ENCODE measurements around the gene HNRNPUL1. TPM values are rescaled to one million over a fixed set of nuclear protein-coding genes. Genes with fewer than 3 reads are reported as not detected.
"Not testable (repeated sequence)": the region's sequence is repeated elsewhere in the genome, so short reads cannot be mapped to it uniquely, and the experiment has no call there.

HNRNPUL1 gene
- 119 TPM for total RNA-seq

DNA sequence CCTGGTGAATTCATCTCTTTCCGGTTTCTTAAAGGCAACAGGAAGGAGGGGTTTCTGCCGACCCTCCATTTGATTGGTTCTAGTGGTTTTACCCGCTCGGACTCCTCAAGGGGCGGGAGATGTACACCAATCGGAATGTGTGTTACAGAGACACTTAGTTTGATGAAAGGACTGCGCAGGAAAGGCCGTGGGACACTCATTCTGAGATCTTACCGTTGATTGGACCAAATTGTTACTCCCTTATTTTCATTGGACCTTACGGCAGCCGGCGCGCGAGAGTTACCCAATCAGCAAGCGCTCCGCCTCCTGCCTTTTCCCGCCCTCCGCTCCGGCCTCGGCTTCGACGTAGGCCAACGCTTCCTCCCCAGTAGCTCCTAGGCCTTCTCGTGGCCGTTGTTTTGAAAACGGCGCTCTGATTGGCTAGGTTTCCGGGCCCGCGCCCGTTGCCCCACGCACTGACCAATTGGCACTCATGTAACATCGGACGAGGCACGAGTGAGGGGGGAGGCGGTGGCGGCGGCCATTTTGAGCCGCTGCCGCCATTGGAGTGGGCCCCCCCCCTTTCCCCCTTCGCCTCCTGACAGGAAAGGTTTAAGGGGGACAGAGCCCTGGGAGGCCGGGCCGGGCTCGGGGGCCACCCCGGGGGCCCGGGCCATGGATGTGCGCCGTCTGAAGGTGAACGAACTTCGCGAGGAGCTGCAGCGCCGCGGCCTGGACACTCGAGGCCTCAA is at the start of gene HNRNPUL1:
Gene HNRNPUL1, plus strand, starts transcription at position 523 of the 731 bp plus-strand sequence. Its CDS starts 132 bp downstream, at position 655.
- peak; percentile 100 for DNase-seq

DNA sequence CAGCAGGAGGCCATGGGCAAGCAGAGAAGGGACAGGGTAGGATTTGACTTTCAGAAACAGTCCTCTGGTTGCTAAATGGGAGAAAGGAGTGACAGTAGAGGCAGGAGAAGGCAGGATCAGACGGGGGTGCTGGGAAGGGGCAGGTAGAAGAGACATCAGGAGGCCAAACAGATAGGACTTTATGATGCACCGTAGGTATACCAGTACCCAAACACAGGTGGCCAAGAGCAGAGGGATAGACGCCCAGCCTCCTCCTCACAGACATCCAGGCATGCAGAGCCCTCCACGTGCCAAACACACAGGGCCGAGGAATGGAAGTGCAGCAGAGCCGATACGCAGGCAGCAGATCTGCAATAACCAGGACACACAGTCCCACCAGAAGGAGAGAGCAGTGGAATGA is 46.4 kb upstream of the HNRNPUL1 start:
- DNase-seq, result no peak

DNA sequence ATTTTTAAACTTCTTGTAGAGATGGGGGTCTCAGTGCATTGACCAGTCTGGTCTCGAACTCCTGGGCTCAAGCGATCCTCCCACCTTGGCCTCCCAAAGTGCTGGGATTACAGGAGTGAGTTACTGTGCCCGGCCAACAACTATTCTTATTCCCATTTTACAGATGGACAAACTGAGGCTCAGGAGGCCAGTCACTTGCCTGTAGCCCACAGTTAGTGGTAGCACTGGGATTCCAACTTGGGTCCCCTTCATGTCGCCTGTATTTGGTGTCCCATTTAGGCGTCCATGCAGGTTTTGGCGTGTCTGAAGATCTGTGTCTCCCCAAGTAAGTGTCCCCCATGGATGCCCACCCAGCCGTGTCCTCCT is 45.9 kb upstream of the HNRNPUL1 start:
- no peak for DNase-seq

GRCh38 chr19:41218615-41219507 is 45.3 kb upstream of the HNRNPUL1 start, which contains the start of gene AXL:
Gene AXL (plus strand): TSS chr19:41219223. CDS start chr19:41219393, 170 bp downstream.
- peak; percentile 91 for DNase-seq

DNA sequence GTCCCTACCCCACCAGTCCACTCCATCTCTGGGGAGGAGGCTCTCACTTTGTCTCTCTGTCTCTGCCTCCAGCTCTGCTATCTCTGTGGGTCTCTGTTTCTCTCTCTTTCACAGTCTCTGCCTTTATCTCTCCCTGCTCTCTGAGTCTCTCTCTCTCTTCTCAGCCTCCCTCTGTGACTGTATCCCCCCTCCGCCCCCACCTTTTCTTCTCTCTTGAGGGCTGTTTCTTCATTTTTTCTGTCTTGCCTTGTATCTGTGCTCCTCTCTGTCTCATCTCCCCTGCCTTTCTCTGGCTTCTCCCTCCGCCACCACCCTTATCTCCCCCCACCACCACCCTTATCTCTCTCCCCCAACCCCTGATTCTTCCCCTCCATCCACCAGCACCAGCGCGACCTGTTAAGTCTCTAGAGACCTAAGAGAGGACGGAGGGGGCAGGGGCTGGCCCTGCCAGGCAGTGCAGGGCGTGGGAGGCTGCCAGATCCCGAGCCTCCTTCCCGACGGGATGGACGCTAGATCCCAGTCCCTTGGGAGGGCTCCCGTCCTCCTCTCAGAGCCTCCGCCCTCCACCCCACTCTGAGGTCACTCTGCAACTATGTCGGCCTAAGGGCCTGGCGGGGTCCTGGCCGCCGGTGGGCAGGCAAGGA is 44.1 kb upstream of the HNRNPUL1 start:
- no peak for DNase-seq

DNA sequence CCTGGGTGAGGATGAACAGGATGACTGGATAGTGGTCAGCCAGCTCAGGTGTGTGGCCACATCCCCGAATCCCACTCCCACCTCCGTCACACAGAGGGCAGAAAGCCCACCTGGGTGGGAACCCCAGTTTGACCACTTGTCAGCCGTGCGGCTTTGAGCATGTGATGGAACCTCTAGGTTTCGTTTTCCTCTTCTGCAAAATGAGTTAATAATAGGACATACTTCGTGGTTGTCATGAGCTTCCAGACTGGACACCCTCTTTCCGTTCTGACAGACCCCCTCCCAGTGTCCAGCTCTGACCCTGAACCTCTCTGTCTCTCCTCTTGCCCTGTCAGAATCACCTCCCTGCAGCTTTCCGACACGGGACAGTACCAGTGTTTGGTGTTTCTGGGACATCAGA is 43.4 kb upstream of the HNRNPUL1 start:
- DNase-seq, result no peak

DNA sequence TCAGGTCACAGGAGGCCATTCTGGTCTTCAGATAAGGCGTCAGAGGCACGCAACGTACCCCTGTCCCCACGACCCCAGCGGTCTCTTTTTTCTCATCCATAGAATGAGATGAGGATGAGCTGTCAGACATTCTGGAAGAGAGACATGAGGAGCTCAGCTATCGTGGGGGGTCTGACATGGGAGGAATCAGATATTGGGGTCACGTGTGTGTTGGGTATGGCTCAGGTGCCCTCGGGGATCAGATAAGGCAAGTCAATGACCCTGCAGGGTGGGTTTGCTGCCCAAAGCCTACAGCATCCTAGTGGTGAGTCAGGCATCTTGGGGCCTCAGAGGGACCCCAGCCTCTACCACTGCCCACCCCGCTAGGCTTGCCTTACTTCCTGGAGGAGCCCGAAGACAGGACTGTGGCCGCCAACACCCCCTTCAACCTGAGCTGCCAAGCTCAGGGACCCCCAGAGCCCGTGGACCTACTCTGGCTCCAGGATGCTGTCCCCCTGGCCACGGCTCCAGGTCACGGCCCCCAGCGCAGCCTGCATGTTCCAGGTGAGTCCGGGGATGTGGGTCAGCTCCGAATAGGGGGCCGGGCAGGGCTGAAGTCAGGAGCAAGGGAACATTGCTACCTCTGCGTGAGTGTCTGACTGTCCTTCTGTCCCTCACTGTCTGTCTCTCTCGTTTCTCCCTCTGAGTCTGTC is 42.5 kb upstream of the HNRNPUL1 start:
- DNase-seq, result no peak

- DNase-seq, result no peak
Measured at GRCh38 chr19:41222240-41222639, 41.9 kb upstream of the HNRNPUL1 start.

DNA sequence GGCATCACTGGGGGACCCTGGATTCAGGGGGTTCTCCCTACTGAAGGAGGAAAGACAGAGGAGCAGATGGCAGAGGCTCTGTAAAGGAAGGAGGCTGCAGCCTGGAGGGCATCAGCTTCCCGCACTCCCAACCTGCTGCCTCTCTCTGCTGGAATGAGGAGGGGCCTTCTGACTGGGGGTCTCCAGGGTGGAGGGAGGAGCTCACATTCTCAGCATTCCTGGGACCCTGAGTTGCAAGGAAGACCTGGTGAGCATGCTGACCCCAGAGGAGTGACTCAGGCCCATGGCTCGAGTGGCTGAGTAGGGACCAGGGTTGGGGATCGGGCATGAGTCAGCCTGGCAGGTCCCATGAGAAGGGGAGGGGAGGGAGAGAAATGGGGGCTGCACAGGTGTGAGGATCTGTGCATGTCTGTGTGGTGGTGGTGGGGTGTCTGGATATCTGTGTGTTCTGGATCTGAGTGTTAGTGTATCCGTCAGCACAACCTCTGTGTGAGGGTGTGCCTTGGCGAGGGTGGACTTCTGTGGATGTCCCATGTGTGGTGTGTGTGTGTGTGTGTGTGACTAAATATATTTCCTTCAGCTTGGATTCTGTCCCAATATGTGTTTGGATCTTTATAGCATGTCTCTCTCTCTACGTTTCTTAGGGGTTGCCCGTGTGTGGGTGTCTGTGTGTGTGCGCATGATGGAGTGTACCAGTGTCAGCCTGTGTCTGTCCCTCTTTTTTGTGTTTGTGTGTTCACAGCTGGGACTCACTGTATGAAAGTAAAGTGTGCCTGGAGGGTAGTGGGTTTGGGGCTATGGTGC is 40.5 kb upstream of the HNRNPUL1 start:
- DNase-seq, result no peak

GRCh38 chr19:41224632-41225031 is 39.5 kb upstream of the HNRNPUL1 start:
- DNase-seq, result no peak

- DNase-seq, result peak; percentile 89
Measured at GRCh38 chr19:41225238-41226052, 38.7 kb upstream of the HNRNPUL1 start.

GRCh38 chr19:41226053-41226873 is 37.9 kb upstream of the HNRNPUL1 start:
- peak; percentile 81 for DNase-seq

DNA sequence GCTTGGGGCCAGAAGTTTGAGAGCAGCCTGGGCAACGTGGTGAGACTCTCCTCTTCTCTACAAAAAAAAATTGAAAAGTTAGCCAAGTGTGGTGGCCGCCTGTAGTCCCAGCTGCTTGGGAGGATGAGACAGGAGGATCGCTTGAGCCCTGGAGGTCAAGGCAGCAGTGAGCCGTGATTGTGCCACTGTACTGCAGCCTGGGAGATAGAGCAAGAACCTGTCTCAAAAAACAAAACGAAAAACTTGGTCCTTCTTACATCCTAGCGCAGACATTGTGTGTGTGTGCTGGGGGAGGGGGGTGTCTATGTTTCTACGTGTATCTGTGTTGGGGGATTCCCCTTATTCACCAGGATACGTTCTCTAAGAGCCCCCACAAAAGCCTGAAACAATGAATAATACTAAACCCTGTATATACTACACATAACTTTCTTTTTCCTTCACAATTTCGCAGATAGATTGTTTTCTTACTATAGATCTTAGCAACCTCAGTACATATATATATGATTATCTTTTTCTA is 37.2 kb upstream of the HNRNPUL1 start:
- DNase-seq, result no peak

DNA sequence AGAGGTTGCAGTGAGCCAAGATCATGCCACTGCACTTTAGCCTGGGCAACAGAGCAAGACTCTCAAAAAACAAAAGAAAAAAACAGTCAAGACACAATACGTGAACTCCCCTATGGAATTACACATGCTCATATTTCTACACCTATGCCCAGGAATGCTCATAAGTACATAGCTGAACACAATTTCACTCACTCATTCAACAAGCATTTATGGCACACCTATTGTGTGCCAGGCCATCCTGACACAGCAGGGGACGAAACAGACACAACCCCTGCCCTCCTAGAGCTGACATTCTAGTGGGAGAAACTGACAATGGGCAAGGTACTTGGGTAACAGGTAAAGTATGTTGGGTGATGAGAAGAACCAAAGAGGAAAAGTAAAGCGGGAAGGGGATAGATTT is 35.7 kb upstream of the HNRNPUL1 start:
- no peak for DNase-seq

DNA sequence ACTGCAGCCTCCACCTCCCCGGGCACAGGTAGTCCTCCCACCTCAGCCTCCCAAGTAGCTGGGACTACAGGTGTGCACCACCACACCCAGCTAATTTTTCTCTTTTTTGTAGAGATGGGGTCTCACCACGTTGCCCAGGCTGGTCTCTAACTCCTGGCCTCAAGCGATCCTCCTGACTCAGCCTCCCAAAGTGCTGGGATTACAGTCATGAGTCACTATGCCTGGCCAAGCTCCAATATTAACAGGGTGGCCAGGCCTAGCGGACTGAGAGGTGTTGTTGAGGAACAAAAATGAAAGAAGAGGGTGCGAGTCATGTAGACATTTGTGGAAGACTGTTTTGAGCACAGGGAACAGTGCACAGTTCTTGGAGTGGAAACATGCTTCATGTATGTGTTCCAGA is 34.8 kb upstream of the HNRNPUL1 start:
- DNase-seq, result not testable (repeated sequence)

DNA sequence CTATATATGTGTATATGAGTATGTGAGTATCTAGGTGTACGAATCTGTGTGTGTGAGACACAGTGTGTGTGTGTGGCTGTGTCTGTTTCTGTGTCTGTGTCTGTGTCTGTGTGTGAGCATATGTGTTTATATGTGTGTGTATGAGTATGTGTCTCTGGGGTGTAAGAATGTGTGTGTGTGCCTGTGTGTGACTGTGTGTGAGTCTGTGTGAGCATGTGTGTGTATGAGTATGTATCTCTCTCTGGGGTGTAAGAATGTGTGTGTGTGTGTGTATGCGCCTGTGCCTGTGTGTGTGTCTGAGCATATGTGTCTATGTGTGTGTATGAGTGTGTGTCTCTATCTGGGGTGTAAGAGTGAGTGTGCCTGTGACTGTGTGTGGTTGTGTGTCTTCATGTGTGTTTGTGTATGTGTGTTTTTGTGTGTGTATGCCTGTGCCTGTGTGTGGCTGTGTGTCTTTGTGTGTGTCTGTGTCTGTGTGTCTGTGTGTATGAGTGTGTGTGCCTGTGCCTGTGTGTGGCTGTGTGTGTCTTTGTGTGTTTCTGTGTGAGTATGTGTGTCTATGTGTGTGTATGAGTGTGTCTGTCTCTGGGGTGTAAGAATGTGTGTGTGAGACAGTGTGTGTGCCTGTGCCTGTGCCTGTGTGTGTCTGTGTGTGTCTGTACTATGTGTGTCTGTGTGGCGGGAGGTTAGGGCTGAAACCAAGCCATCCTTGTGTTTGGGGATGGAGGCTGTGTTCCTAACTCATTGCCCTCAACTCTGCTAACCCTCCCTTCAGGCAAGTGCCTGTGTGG is 33.9 kb upstream of the HNRNPUL1 start:
- DNase-seq, result no peak

- no peak for DNase-seq
Measured at GRCh38 chr19:41232686-41233085, 31.5 kb upstream of the HNRNPUL1 start.

- no peak for DNase-seq
Measured at GRCh38 chr19:41233748-41234240, 30.4 kb upstream of the HNRNPUL1 start.

All from tongue (tissue), 2 donors.